Neural progenitor cell (in vitro differentiated cells): ENCODE results near the gene TMEM95.

Experiments used
- EZH2phosphoT487 ChIP-seq: fragments of 200-600 bp; sonication (generic); IDR thresholded peaks from 2 replicates; pipeline ENCODE4 v1.6.1; 2017; ENCODE audit warnings: antibody characterized with exemption
- TF ChIP-seq, protein P1 (sequence below): fragments of 200-600 bp; sonication (generic); IDR thresholded peaks from 2 replicates; pipeline ENCODE4 v1.5.1; 2017; ENCODE audit warnings: antibody characterized with exemption, mild to moderate bottlenecking

GRCh38 chr17:7396147-7396546 lies 41.2 kb downstream of the TMEM95 start:
- TF ChIP-seq, protein P1, sequence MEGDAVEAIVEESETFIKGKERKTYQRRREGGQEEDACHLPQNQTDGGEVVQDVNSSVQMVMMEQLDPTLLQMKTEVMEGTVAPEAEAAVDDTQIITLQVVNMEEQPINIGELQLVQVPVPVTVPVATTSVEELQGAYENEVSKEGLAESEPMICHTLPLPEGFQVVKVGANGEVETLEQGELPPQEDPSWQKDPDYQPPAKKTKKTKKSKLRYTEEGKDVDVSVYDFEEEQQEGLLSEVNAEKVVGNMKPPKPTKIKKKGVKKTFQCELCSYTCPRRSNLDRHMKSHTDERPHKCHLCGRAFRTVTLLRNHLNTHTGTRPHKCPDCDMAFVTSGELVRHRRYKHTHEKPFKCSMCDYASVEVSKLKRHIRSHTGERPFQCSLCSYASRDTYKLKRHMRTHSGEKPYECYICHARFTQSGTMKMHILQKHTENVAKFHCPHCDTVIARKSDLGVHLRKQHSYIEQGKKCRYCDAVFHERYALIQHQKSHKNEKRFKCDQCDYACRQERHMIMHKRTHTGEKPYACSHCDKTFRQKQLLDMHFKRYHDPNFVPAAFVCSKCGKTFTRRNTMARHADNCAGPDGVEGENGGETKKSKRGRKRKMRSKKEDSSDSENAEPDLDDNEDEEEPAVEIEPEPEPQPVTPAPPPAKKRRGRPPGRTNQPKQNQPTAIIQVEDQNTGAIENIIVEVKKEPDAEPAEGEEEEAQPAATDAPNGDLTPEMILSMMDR, result no peak
- TF ChIP-seq EZH2phosphoT487, result no peak
